ENCODE data around the gene CDC45. TPM values are rescaled to one million over a fixed set of nuclear protein-coding genes. Genes with fewer than 3 reads are reported as not detected.

CDC45 gene
- total RNA-seq, 2 experiments from 2014 or later: 80.2 to 83.0 TPM

DNA sequence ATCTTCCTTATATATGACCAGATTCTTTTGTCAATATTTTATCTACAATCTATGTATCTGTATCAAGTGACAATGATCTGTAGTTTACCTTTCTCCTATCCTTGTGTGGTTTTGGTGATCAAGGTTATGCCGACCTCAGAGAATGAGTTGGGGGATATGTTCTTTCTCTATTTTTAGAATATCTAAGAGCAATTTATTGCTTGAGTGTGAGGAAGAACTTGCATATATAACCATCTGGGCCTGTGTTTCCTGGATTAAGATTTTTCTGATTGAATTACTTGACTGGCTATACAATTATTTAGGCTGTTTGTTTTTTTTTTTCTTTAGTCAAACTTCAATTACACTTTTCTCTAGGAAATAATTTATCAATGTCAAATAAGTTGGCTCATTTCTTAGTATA, 18.2 kb upstream of the CDC45 start:
- Histone ChIP-seq H3K4me2 (ENCODE audit: low read length) (no peak overlapping the region), H3K79me2 (ENCODE audit: insufficient read depth, low read depth, low read length) (no peaks in the 10 kb centered on the region), H3K4me1 (ENCODE audit: insufficient read depth, low read length, poor library complexity, severe bottlenecking) (no peaks in the 10 kb centered on the region), H3K36me3 (ENCODE audit: insufficient read depth, low read length) (peaks cover 96% of the 10 kb centered on the region), H2AFZ (ENCODE audit: low read length) (no peak overlapping the region), H4K20me1 (ENCODE audit: insufficient read depth, low read length) (no peaks in the 10 kb centered on the region), H3K9me3 (ENCODE audit: low read length) (no peaks in the 10 kb centered on the region), H3K27ac (ENCODE audit: low read depth, low read length, poor library complexity, severe bottlenecking) (no peak overlapping the region), H3K9me2 (ENCODE audit: insufficient read depth, low read length) (no peaks in the 10 kb centered on the region), H3K4me3 (ENCODE audit: low read depth, low read length, poor library complexity, severe bottlenecking) (no peak overlapping the region)
- CTCF ChIA-PET (ENCODE audit: unreplicated experiment): no interaction called here
- DNase-seq (ENCODE audit: low spot score): no peak
- intact Hi-C loops (cut with micrococcal nuclease; ENCODE audit: unreplicated experiment): loop anchor here (10.0 kb wide), 1 partner anchor 117 kb away; no protein-coding TSS in a partner anchor
- BruUV-seq (replicated peaks): no TSS peak
- no peak for TF ChIP-seq EZH2phosphoT487 (IDR thresholded peaks at IDR 0.05; ENCODE audit: borderline replicate concordance, low read depth, low read length)
- TF ChIP-seq, protein P1, sequence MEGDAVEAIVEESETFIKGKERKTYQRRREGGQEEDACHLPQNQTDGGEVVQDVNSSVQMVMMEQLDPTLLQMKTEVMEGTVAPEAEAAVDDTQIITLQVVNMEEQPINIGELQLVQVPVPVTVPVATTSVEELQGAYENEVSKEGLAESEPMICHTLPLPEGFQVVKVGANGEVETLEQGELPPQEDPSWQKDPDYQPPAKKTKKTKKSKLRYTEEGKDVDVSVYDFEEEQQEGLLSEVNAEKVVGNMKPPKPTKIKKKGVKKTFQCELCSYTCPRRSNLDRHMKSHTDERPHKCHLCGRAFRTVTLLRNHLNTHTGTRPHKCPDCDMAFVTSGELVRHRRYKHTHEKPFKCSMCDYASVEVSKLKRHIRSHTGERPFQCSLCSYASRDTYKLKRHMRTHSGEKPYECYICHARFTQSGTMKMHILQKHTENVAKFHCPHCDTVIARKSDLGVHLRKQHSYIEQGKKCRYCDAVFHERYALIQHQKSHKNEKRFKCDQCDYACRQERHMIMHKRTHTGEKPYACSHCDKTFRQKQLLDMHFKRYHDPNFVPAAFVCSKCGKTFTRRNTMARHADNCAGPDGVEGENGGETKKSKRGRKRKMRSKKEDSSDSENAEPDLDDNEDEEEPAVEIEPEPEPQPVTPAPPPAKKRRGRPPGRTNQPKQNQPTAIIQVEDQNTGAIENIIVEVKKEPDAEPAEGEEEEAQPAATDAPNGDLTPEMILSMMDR (conservative IDR thresholded peaks at IDR 0.05; ENCODE audit: low read length): no peak
- POLR2A ChIA-PET: interaction anchor here (0.5 kb wide), 1 partner anchor 135 kb away, joined by 5 read pairs; no protein-coding TSS in a partner anchor

DNA sequence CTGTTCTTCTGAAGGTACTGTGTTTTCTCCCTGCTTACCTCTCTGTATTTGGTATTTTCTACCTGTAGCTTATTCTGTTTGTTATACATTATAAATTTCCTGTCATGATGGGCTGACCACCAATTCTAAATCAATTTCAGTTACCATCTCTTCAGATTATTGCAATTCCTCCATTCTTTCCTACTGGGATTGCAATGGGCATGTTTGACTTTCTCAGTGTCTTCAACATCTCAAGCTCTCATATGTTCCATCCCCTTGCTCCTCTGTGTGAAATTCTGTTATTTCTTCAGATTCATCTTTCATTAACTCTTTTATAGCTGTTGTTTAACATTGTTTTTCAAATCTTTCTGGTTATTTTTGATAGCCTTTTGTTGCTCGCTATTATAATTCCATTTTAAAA, 16.7 kb upstream of the CDC45 start:
- no peak for DNase-seq (ENCODE audit: low spot score)
- BruUV-seq (replicated peaks): TSS peak; percentile 48
- Histone ChIP-seq H3K4me1 (ENCODE audit: insufficient read depth, low read length, poor library complexity, severe bottlenecking) (no peaks in the 10 kb centered on the region), H3K27ac (ENCODE audit: low read depth, low read length, poor library complexity, severe bottlenecking) (no peak overlapping the region), H3K4me2 (ENCODE audit: low read length) (no peak overlapping the region), H3K79me2 (ENCODE audit: insufficient read depth, low read depth, low read length) (no peaks in the 10 kb centered on the region), H3K4me3 (ENCODE audit: low read depth, low read length, poor library complexity, severe bottlenecking) (no peak overlapping the region), H4K20me1 (ENCODE audit: insufficient read depth, low read length) (no peaks in the 10 kb centered on the region), H2AFZ (ENCODE audit: low read length) (no peak overlapping the region), H3K36me3 (ENCODE audit: insufficient read depth, low read length) (peaks cover 97% of the 10 kb centered on the region), H3K9me2 (ENCODE audit: insufficient read depth, low read length) (no peaks in the 10 kb centered on the region), H3K9me3 (ENCODE audit: low read length) (no peaks in the 10 kb centered on the region)
- no peak for TF ChIP-seq EZH2phosphoT487 (IDR thresholded peaks at IDR 0.05; ENCODE audit: borderline replicate concordance, low read depth, low read length)
- TF ChIP-seq, protein P1 (conservative IDR thresholded peaks at IDR 0.05; ENCODE audit: low read length): no peak
- ChIA-PET CTCF (ENCODE audit: unreplicated experiment) (no interaction called here), POLR2A (interaction anchor here (1.7 kb wide), 1 partner anchor 10 kb away, joined by 6 read pairs; no protein-coding TSS in a partner anchor)
- intact Hi-C loops (cut with micrococcal nuclease; ENCODE audit: unreplicated experiment): loop anchor here (10.0 kb wide), 1 partner anchor 118 kb away; no protein-coding TSS in a partner anchor
